H9 (cell line): ENCODE results near the gene ENTR1. TPM values are rescaled to one million over a fixed set of nuclear protein-coding genes. Genes with fewer than 3 reads are reported as not detected.

Source experiments
- DNase-seq: peaks from one replicate; pipeline ENCODE4 v3.0.0-alpha.2; 2017
- H2AFZ ChIP-seq: one replicate; pipeline ENCODE4 v1.6.1; 2013; ENCODE audit warnings: mild to moderate bottlenecking, low read length, control low read depth, moderate library complexity
- H2AK5ac ChIP-seq: 2 replicates; pipeline ENCODE4 v1.6.1; 2013; ENCODE audit warnings: low read length, control low read depth, mixed read lengths; ENCODE audit not compliant: insufficient read length
- H2BK120ac ChIP-seq: one replicate; pipeline ENCODE4 v1.6.1; 2013; ENCODE audit warnings: low read depth, mild to moderate bottlenecking, low read length, control low read depth, inconsistent platforms; ENCODE audit not compliant: poor library complexity, severe bottlenecking
- H2BK12ac ChIP-seq: 2 replicates; pipeline ENCODE4 v1.6.1; 2013; ENCODE audit warnings: low read length, control low read depth, mixed read lengths, low read depth; ENCODE audit not compliant: insufficient read length
- H2BK15ac ChIP-seq: 2 replicates; pipeline ENCODE4 v1.6.1; 2013; ENCODE audit warnings: low read depth, low read length, control low read depth
- H2BK20ac ChIP-seq: one replicate; pipeline ENCODE4 v1.6.1; 2013; ENCODE audit warnings: low read depth, mild to moderate bottlenecking, low read length, control low read depth, inconsistent platforms; ENCODE audit not compliant: poor library complexity, severe bottlenecking
- H2BK5ac ChIP-seq: 2 replicates; pipeline ENCODE4 v1.6.1; 2013; ENCODE audit warnings: low read length, control low read depth, mixed read lengths; ENCODE audit not compliant: insufficient read length
- H3K14ac ChIP-seq: 2 replicates; pipeline ENCODE4 v1.6.1; 2013; ENCODE audit warnings: low read length, control low read depth; ENCODE audit not compliant: insufficient read depth
- H3K18ac ChIP-seq: 2 replicates; pipeline ENCODE4 v1.6.1; 2013; ENCODE audit warnings: low read depth, mild to moderate bottlenecking, mixed read lengths, low read length, control low read depth; ENCODE audit not compliant: insufficient read length
- H3K23ac ChIP-seq: 2 replicates; pipeline ENCODE4 v1.6.1; 2013; ENCODE audit warnings: low read length, control low read depth, mixed read lengths, low read depth; ENCODE audit not compliant: insufficient read length
- H3K23me2 ChIP-seq: 2 replicates; pipeline ENCODE4 v1.6.1; 2013; ENCODE audit warnings: low read depth, mild to moderate bottlenecking, mixed read lengths, low read length, control low read depth; ENCODE audit not compliant: insufficient read length, poor library complexity, severe bottlenecking
- H3K27ac ChIP-seq: 2 replicates; pipeline ENCODE4 v1.5.1; 2013; ENCODE audit warnings: low read length, control low read depth, mixed read lengths, low read depth; ENCODE audit not compliant: insufficient read length
- H3K27me3 ChIP-seq: 2 replicates; pipeline ENCODE4 v1.6.1; 2013; ENCODE audit warnings: low read length, control low read depth, inconsistent platforms; ENCODE audit not compliant: insufficient read depth
- H3K4ac ChIP-seq: 2 replicates; pipeline ENCODE4 v1.6.1; 2013; ENCODE audit warnings: low read depth, mild to moderate bottlenecking, control low read depth, inconsistent platforms, low read length, moderate library complexity
- H3K4me1 ChIP-seq: 2 replicates; pipeline ENCODE4 v1.6.1; 2013; ENCODE audit warnings: low read length, control low read depth, inconsistent platforms; ENCODE audit not compliant: insufficient read depth
- H3K4me2 ChIP-seq: 2 replicates; pipeline ENCODE4 v1.6.1; 2013; ENCODE audit warnings: low read length, control low read depth, mixed read lengths; ENCODE audit not compliant: insufficient read length, insufficient read depth
- H3K56ac ChIP-seq: 2 replicates; pipeline ENCODE4 v1.6.1; 2013; ENCODE audit warnings: low read depth, mild to moderate bottlenecking, mixed read lengths, low read length, control low read depth; ENCODE audit not compliant: insufficient read length
- H3K79me1 ChIP-seq: 2 replicates; pipeline ENCODE4 v1.6.1; 2013; ENCODE audit warnings: low read depth, mild to moderate bottlenecking, moderate library complexity, low read length, control low read depth, inconsistent platforms; ENCODE audit not compliant: insufficient read depth, poor library complexity, severe bottlenecking
- H3K79me2 ChIP-seq: 2 replicates; pipeline ENCODE4 v1.6.1; 2013; ENCODE audit warnings: low read length, control low read depth, inconsistent platforms; ENCODE audit not compliant: insufficient read depth
- H3K9ac ChIP-seq: 2 replicates; pipeline ENCODE4 v1.6.1; 2013; ENCODE audit warnings: low read length, control low read depth, mixed read lengths; ENCODE audit not compliant: insufficient read length; ENCODE audit errors: extremely low read depth
- H3K9me3 ChIP-seq: one replicate; pipeline ENCODE4 v1.6.1; 2013; ENCODE audit warnings: low read depth, low read length, inconsistent platforms; ENCODE audit not compliant: control insufficient read depth
- H3T11ph ChIP-seq: one replicate; pipeline ENCODE4 v1.6.1; 2013; ENCODE audit warnings: mild to moderate bottlenecking, low read length, control low read depth, inconsistent platforms
- H4K20me1 ChIP-seq: one replicate; pipeline ENCODE4 v1.6.1; 2013; ENCODE audit not compliant: control insufficient read depth, insufficient read length, insufficient read depth
- H4K5ac ChIP-seq: 2 replicates; pipeline ENCODE4 v1.6.1; 2013; ENCODE audit warnings: low read depth, mild to moderate bottlenecking, mixed read lengths, low read length, control low read depth; ENCODE audit not compliant: insufficient read length
- H4K8ac ChIP-seq: replicated peaks from 2 replicates; pipeline ENCODE4 v1.6.1; 2013; ENCODE audit warnings: low read length, control low read depth, mixed read lengths, low read depth; ENCODE audit not compliant: insufficient read length
- H4K91ac ChIP-seq: 2 replicates; pipeline ENCODE4 v1.6.1; 2013; ENCODE audit warnings: low read depth, mild to moderate bottlenecking, moderate library complexity, mixed read lengths, low read length, control low read depth; ENCODE audit not compliant: insufficient read length
- H3K27ac Mint-ChIP-seq, 3 experiments: 2 replicates in 2 of 3; 3 replicates in 1 of 3; pipeline ENCODE4 v1.8.0; 2020 to 2021; ENCODE audit warnings: mixed read lengths in 3 of 3, mild to moderate bottlenecking in 1 of 3, moderate library complexity in 1 of 3
- H3K27me3 Mint-ChIP-seq: 2 replicates; pipeline ENCODE4 v1.8.0; 2021; ENCODE audit warnings: low read depth, mild to moderate bottlenecking, moderate library complexity, mixed read lengths
- H3K36me3 Mint-ChIP-seq, 3 experiments: 2 replicates in 2 of 3; 3 replicates in 1 of 3; pipeline ENCODE4 v1.8.0; 2020 to 2021; ENCODE audit warnings: low read depth in 3 of 3, mixed read lengths in 3 of 3; ENCODE audit not compliant: insufficient read depth in 1 of 3
- H3K4me1 Mint-ChIP-seq, 2 experiments: 2 replicates each; pipeline ENCODE4 v1.8.0; 2020; ENCODE audit warnings: mixed read lengths in 2 of 2
- H3K4me3 Mint-ChIP-seq, 2 experiments: 2 replicates in 1 of 2; 3 replicates in 1 of 2; pipeline ENCODE4 v1.8.0; 2020 to 2021; ENCODE audit warnings: mild to moderate bottlenecking in 2 of 2, mixed read lengths in 2 of 2, moderate library complexity in 1 of 2
- H3K9me3 Mint-ChIP-seq, 2 experiments: 2 replicates in 1 of 2; 3 replicates in 1 of 2; pipeline ENCODE4 v1.8.0; 2020; ENCODE audit warnings: mild to moderate bottlenecking in 2 of 2, mixed read lengths in 2 of 2, moderate library complexity in 1 of 2
- WGBS: extraction: QIAGEN DNeasy Blood & Tissue Kit; methylation state at CpG from one replicate; pipeline ENCODE4 v1.1.7; 2013; ENCODE audit warnings: missing lambda C conversion rate, low lambda C conversion rate, mixed read lengths; ENCODE audit not compliant: insufficient read length; ENCODE audit errors: extremely low coverage; 5-methylcytosine and 5-hydroxymethylcytosine counted together
- total RNA-seq: library from RNA; stranded (reverse); gene quantifications from 2 replicates; pipeline ENCODE4 v1.2.1, GENCODE V29; 2021
- TF ChIP-seq, protein P1 (sequence below): fragments of 200-600 bp; sonication (generic); conservative IDR thresholded peaks from 3 replicates; pipeline ENCODE4 v1.8.0; 2021; ENCODE audit warnings: antibody characterized with exemption, mild to moderate bottlenecking

Gene ENTR1
- total RNA-seq, 1 experiment from 2014 or later, result 108 TPM

DNA sequence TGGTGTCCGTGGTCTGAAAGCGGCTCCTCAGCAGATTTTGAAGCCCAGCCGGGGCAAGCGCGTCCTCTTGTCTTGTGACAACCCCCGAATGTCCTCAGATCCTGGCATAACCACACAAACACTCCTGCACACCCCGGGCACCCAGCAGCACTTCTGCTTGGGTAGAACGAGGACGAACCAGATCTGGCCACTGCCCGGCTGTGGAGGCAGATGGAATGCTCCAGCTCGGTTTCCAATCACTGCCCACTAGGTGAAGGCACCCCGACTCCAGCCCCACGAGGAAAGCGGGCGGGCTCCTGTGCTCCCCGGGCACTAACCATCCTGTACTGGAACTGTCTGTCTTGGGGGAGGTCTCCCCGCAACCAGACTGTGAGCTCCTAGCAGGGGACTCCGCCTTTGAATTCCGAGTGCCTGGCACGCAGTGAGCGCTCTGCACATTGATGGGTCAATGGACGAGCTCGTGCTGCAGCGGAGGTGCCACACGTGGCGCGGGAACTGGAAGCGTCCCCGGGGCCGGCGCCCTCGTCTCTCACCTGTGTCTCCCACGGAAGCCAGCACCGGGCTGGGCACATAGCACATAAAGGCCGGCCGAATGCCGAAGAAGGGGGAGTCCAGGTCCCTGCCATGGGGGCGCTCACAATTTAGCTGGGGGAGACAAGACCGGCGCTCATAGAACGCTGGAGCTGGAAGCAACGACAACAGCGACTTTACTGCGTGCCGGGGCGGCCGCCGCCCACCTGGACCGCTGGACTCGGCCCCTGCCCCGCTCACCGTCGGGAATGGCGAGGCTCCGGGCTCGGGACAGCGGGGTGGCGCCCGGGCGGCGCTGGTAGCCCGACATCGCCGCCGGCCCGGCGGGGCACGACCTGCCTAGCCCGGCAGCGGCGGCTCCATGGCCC is 608 bp downstream of the ENTR1 start:
- Histone ChIP-seq H3K14ac (peak overlapping the region; percentile 83), H3K79me1 (peaks cover 22% of the 10 kb centered on the region), H2BK5ac (no peak overlapping the region), H3K79me2 (peaks cover 16% of the 10 kb centered on the region; the same call in 1 of the 2 replicates), H3T11ph (no peak overlapping the region), H2AK5ac (no peak overlapping the region), H2BK12ac (no peak overlapping the region), H2AFZ (no peak overlapping the region), H3K4me1 (no peaks in the 10 kb centered on the region), H4K91ac (no peak overlapping the region), H3K23ac (no peak overlapping the region), H3K23me2 (peaks cover 15% of the 10 kb centered on the region), H2BK120ac (no peak overlapping the region), H3K18ac (peak overlapping the region; percentile 27), H3K9me3 (no peaks in the 10 kb centered on the region), H3K27ac (no peak overlapping the region), H4K20me1 (no peaks in the 10 kb centered on the region), H3K56ac (no peak overlapping the region), H3K9ac (peak overlapping the region; percentile 59), H4K8ac (no peak overlapping the region), H2BK15ac (no peak overlapping the region), H3K4ac (no peak overlapping the region; the same call in 1 of the 2 replicates), H3K27me3 (no peaks in the 10 kb centered on the region), H4K5ac (no peak overlapping the region), H3K4me2 (peak overlapping the region; percentile 79), H2BK20ac (no peak overlapping the region)
- peaks cover 22 to 25% of the 10 kb centered on the region in 2 experiments for H3K4me1 Mint-ChIP-seq
- TF ChIP-seq, protein P1, sequence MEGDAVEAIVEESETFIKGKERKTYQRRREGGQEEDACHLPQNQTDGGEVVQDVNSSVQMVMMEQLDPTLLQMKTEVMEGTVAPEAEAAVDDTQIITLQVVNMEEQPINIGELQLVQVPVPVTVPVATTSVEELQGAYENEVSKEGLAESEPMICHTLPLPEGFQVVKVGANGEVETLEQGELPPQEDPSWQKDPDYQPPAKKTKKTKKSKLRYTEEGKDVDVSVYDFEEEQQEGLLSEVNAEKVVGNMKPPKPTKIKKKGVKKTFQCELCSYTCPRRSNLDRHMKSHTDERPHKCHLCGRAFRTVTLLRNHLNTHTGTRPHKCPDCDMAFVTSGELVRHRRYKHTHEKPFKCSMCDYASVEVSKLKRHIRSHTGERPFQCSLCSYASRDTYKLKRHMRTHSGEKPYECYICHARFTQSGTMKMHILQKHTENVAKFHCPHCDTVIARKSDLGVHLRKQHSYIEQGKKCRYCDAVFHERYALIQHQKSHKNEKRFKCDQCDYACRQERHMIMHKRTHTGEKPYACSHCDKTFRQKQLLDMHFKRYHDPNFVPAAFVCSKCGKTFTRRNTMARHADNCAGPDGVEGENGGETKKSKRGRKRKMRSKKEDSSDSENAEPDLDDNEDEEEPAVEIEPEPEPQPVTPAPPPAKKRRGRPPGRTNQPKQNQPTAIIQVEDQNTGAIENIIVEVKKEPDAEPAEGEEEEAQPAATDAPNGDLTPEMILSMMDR, result no peak
- no peak for DNase-seq
- H3K27ac Mint-ChIP-seq, result peak overlapping the region; percentile 86 to 94 (median 92); a peak in 6 of 7 replicates
- H3K4me3 Mint-ChIP-seq, result peak overlapping the region; percentile 91 to 96
- H3K36me3 Mint-ChIP-seq, result peaks cover 47 to 75% (median 66%) of the 10 kb centered on the region in 3 experiments; a peak in 6 of 7 replicates
- no CpG with 5 or more reads among the region's 71 CpGs for WGBS
- peaks cover 3% of the 10 kb centered on the region for H3K27me3 Mint-ChIP-seq
- no peaks in the 10 kb centered on the region for H3K9me3 Mint-ChIP-seq
